ENCODE measurements around the gene DCDC2B. TPM values are rescaled to one million over a fixed set of nuclear protein-coding genes. Genes with fewer than 3 reads are reported as not detected.
"Not testable (repeated sequence)": the region's sequence is repeated elsewhere in the genome, so short reads cannot be mapped to it uniquely, and the experiment has no call there.

DCDC2B gene
- total RNA-seq = not detected

DNA sequence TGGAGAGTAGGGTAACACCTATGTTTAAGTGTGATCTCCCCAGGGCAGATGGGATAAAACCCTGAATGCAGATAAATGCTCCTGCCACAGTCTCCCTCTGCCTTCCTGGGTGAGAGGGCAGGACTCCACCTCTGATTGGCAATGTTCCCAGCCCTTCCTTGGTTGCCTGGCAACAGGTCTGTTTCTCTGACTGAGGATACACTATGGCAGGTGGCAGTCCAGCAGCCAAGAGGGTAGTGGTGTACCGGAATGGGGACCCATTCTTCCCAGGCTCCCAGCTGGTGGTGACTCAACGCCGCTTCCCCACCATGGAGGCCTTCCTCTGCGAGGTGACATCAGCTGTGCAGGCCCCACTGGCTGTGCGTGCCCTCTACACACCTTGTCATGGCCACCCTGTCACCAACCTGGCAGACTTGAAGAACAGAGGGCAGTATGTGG, at the start of gene DCDC2B:
DCDC2B (plus strand) TSS at position 199 of the 438 bp plus-strand sequence; CDS start at position 204, 5 bp downstream.
- no peak for DNase-seq (ENCODE audit: low spot score in 2 of 2)
- Histone ChIP-seq H3K9me3 (no peaks in the 10 kb centered on the region), H3K36me3 (peaks cover under 1 to 3% of the 10 kb centered on the region in 2 donors), H3K4me3 (no peak within 1 kb of the TSS), H3K27ac (no peak within 1 kb of the TSS), H3K27me3 (no peaks in the 10 kb centered on the region), H3K4me1 (peaks cover 0 to 7% of the 10 kb centered on the region in 2 donors)
- TF ChIP-seq CTCF (IDR thresholded peaks at IDR 0.05) = no peak
- intact Hi-C loops (cut with DNase I) = no loop called here

DNA sequence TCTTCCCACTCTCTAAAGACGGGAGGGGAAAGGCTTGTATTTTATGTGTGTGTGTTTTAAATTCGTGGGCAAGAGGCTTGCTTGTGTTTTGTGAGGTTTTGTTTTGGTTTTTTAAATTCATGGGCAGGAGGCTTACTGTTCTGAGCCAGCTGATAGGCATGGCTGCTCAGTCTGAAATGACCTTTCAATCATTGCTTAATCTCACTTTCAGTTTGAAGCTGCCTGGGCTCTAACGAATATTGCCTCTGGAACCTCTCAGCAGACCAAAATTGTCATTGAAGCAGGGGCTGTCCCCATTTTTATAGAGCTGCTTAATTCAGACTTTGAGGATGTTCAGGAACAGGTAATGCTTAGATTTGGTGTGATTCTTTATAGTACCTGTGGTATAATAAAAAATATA, 49.7 kb upstream of the DCDC2B start:
- no peak for DNase-seq (ENCODE audit: low spot score in 2 of 2)
- intact Hi-C loops (cut with DNase I) = no loop called here
- H3K9me3 ChIP-seq = no peaks in the 10 kb centered on the region
- no peaks in the 10 kb centered on the region for H3K27me3 ChIP-seq
- no peaks in the 10 kb centered on the region for H3K4me1 ChIP-seq
- H3K4me3 ChIP-seq = no peak overlapping the region
- H3K36me3 ChIP-seq = peaks cover 85 to 88% of the 10 kb centered on the region in 2 donors
- TF ChIP-seq CTCF (IDR thresholded peaks at IDR 0.05) = no peak
- no peak overlapping the region for H3K27ac ChIP-seq

GRCh38 chr1:32163405-32163804, 45.5 kb upstream of the DCDC2B start:
- DNase-seq (ENCODE audit: low spot score in 2 of 2) = no peak
- no peak overlapping the region for H3K4me3 ChIP-seq
- H3K9me3 ChIP-seq = no peaks in the 10 kb centered on the region
- H3K27me3 ChIP-seq = no peaks in the 10 kb centered on the region
- intact Hi-C loops (cut with DNase I) = no loop called here
- no peak for TF ChIP-seq CTCF (IDR thresholded peaks at IDR 0.05)
- peaks cover 83 to 91% of the 10 kb centered on the region in 2 donors for H3K36me3 ChIP-seq
- no peak overlapping the region for H3K27ac ChIP-seq
- H3K4me1 ChIP-seq = no peaks in the 10 kb centered on the region

DNA sequence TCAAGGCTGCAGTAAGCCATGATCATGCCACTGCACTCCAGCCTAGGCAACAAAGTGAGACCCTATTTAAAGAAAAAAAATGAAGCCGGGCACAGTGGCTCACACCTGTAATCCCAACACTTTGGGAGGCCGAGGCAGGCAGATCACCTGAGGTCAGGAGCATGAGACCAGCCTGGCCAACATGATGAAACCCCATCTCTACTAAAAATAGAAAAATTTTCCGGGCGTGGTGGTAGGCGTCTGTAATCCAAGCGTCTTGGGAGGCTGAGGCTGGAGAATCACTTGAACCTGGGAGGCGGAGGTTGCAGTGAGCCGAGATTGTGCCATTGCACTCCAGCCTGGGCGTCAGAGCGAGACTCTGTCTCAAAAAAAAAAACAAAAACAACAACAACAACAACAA, 43.3 kb upstream of the DCDC2B start:
- H3K4me3 ChIP-seq; intact Hi-C loops (cut with DNase I); H3K27ac ChIP-seq; H3K4me1 ChIP-seq; H3K9me3 ChIP-seq; DNase-seq (ENCODE audit: low spot score in 2 of 2); H3K27me3 ChIP-seq: not testable (repeated sequence)
- peaks cover 84 to 89% of the 10 kb centered on the region in 2 donors for H3K36me3 ChIP-seq

DNA sequence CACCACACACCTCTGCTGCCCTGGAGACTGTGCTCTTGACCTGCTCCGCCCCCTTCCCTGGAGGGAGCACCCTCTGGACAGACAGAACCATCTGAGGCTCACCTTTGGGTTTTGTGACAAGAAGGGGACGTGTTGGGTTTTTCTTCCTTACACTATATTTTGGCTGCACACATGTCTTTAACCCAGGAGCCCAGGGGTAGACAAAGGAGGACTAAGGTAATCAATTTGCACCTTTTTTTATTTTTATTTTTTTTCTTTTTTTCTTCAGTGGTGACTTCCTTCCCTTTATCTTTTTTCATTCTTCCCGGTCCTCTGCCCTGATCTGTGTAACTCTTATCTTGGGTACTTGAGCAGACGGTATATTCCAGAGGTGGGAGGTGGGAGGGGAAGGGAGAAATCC, 37.9 kb upstream of the DCDC2B start:
- no peak for TF ChIP-seq CTCF (IDR thresholded peaks at IDR 0.05)
- H3K36me3 ChIP-seq = peaks cover 79 to 82% of the 10 kb centered on the region in 2 donors
- no peak overlapping the region for H3K4me3 ChIP-seq
- no peak overlapping the region for H3K27ac ChIP-seq
- H3K9me3 ChIP-seq = no peaks in the 10 kb centered on the region
- DNase-seq (ENCODE audit: low spot score in 2 of 2) = no peak
- intact Hi-C loops (cut with DNase I) = loop anchor here (10.0 kb wide), 1 partner anchor 156 kb away; the partner anchor contains the start of gene KHDRBS1
- no peaks in the 10 kb centered on the region for H3K4me1 ChIP-seq
- H3K27me3 ChIP-seq = no peaks in the 10 kb centered on the region

DNA sequence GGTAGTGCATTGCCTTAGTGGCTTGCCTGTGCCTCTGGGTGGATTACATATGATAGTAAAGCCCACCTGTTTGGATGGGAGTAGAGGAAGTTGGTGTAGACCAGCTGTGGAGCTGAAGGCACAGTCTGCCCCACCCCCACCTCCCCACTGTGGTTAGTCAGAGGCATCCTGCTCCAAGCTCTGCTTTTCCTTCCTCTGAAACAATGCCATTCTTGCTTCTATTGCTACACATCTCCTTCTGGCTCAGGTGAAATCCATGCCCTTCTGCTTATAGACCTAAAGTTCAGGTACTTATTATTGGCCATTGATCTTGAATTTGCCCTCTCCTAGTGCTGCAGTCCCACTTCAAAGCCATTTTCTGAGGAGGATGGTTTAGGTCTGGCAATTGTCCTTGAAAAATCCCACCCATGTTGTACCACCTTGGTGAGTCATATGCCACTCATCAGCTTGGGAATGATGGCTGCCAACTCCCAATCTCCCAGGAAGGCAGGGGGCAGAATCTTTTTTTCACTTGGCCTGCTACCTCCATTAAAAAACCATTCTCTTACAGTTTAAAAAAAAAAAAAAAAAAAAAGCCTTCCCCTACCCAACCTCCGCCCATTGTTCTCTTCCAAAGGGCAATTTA, 36.2 kb upstream of the DCDC2B start:
- H3K27ac ChIP-seq = no peak overlapping the region
- no peaks in the 10 kb centered on the region for H3K4me1 ChIP-seq
- intact Hi-C loops (cut with DNase I) = loop anchor here (10.0 kb wide), 1 partner anchor 158 kb away; the partner anchor contains the start of gene KHDRBS1
- no peak for TF ChIP-seq CTCF (IDR thresholded peaks at IDR 0.05)
- peaks cover 64 to 65% of the 10 kb centered on the region in 2 donors for H3K36me3 ChIP-seq
- H3K9me3 ChIP-seq = no peaks in the 10 kb centered on the region
- H3K27me3 ChIP-seq = no peaks in the 10 kb centered on the region
- no peak for DNase-seq (ENCODE audit: low spot score in 2 of 2)
- no peak overlapping the region for H3K4me3 ChIP-seq

Measured in ascending aorta (tissue), 2 donors.